ENCODE data around the gene SLC25A29. TPM values are rescaled to one million over a fixed set of nuclear protein-coding genes. Genes with fewer than 3 reads are reported as not detected.

SLC25A29 gene
- total RNA-seq, 1 donor from 2014 or later, result 123 TPM

DNA sequence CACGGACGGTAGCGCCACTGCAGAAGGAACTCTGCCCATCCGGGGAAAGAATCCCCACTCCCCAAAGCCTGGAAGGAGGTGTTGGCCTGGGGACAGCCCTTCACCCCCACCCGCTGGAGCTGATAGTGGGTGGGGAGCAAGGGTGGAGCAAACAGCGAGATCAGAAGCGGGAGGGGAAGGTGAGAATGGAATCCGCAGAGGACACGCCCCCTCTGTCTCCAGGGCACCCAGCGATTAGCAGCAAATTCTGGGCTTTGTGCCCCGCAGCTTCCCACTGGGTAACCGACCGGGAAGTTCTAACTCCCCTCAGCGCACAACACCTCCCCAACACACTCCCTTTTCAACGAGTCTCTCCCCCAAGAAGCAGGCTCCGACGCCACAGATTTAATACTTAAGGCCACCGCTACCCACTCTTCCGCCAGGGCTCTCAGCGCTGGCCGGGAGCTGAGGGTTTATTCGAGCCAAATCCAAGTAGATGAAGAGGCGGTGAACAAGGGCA, 1.4 kb downstream of the SLC25A29 start:
- Mint-ChIP-seq H3K9me3 (no peaks in the 10 kb centered on the region), H3K4me1 (peaks cover 49% of the 10 kb centered on the region), H3K4me3 (peak overlapping the region; percentile 98), H3K36me3 (ENCODE audit: low read depth) (peaks cover 2% of the 10 kb centered on the region), H3K27me3 (ENCODE audit: low read depth) (no peaks in the 10 kb centered on the region), H3K27ac (ENCODE audit: unreplicated experiment) (no peak overlapping the region)
- TF ChIP-seq, protein P1, sequence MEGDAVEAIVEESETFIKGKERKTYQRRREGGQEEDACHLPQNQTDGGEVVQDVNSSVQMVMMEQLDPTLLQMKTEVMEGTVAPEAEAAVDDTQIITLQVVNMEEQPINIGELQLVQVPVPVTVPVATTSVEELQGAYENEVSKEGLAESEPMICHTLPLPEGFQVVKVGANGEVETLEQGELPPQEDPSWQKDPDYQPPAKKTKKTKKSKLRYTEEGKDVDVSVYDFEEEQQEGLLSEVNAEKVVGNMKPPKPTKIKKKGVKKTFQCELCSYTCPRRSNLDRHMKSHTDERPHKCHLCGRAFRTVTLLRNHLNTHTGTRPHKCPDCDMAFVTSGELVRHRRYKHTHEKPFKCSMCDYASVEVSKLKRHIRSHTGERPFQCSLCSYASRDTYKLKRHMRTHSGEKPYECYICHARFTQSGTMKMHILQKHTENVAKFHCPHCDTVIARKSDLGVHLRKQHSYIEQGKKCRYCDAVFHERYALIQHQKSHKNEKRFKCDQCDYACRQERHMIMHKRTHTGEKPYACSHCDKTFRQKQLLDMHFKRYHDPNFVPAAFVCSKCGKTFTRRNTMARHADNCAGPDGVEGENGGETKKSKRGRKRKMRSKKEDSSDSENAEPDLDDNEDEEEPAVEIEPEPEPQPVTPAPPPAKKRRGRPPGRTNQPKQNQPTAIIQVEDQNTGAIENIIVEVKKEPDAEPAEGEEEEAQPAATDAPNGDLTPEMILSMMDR (conservative IDR thresholded peaks at IDR 0.05), result no peak
- DNase-seq (ENCODE audit: low read depth, low spot score), result no peak

DNA sequence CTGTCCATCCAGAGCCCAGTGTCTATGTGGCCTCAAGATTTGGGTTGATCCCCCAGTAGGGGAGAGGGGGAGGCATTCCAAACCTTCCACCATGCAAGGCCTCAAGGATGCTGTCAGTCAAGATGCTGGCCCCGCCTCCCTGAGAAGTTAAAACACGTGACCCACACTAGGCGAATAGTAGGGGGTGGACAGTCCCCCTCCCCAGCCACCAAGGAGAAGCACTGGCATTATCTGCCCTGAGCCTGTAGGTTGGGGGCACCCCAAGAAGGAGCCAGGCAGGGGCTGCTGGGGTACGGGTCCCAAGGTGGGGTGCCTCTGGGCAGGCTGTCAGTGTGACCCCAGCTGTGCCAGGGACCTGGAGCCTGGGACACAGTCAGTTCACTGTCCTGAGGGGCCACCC, 2.3 kb downstream of the SLC25A29 start:
- H3K36me3 Mint-ChIP-seq (ENCODE audit: low read depth), result peaks cover 2% of the 10 kb centered on the region
- DNase-seq (ENCODE audit: low read depth, low spot score), result no peak
- no peaks in the 10 kb centered on the region for H3K9me3 Mint-ChIP-seq
- H3K27me3 Mint-ChIP-seq (ENCODE audit: low read depth), result no peaks in the 10 kb centered on the region
- peaks cover 40% of the 10 kb centered on the region for H3K4me1 Mint-ChIP-seq
- no peak overlapping the region for H3K27ac Mint-ChIP-seq (ENCODE audit: unreplicated experiment)
- peak overlapping the region; percentile 77 for H3K4me3 Mint-ChIP-seq
- TF ChIP-seq, protein P1 (conservative IDR thresholded peaks at IDR 0.05), result no peak

DNA sequence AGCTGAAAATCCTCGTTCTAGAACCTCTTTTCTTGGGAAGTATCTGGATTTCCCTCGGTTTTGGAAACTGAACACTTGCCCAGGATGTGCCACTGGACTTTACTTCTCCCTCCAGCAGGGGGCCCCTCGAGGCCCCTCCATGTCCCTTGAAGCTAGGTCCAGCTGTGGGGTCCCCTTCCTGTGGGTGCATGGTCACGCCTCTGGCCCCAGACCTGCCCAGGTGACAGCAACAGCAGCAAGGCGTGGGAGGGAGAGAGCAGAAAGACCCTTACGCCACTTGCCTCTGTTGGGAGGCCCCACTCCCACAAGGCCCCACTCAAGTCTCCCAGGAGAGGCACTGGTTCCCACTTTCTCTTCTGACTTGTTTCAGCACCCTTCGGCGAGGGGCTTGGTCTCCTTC, 3.1 kb downstream of the SLC25A29 start:
- TF ChIP-seq, protein P1 (conservative IDR thresholded peaks at IDR 0.05), result peak; percentile 58
- H3K27me3 Mint-ChIP-seq (ENCODE audit: low read depth), result no peaks in the 10 kb centered on the region
- DNase-seq (ENCODE audit: low read depth, low spot score), result no peak
- no peaks in the 10 kb centered on the region for H3K9me3 Mint-ChIP-seq
- peak overlapping the region; percentile 83 for H3K4me3 Mint-ChIP-seq
- no peak overlapping the region for H3K27ac Mint-ChIP-seq (ENCODE audit: unreplicated experiment)
- H3K36me3 Mint-ChIP-seq (ENCODE audit: low read depth), result peaks cover 2% of the 10 kb centered on the region
- peaks cover 33% of the 10 kb centered on the region for H3K4me1 Mint-ChIP-seq

DNA sequence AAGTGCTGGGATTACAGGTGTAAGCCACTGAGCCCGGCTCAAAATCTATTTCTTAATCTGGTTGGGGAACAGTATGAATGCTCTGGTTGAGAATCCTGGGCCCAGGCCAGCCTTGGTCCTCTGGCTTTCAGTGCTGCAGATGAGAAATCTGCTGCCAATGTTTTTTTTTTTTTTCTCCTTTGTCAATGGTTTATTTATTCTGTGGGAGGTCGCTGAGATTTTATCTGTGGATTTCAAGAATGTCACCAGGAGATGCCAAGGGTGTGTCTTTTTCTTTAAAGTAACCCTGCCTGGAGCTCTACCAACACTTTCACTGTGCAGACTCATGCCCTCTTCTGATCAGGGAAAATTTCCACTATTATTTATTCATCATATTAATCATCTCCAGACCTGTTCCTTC, 3.6 kb downstream of the SLC25A29 start:
- Mint-ChIP-seq H3K27ac (ENCODE audit: unreplicated experiment) (no peak overlapping the region), H3K27me3 (ENCODE audit: low read depth) (no peaks in the 10 kb centered on the region), H3K4me3 (peak overlapping the region; percentile 83), H3K36me3 (ENCODE audit: low read depth) (peaks cover 2% of the 10 kb centered on the region), H3K4me1 (peaks cover 27% of the 10 kb centered on the region), H3K9me3 (no peaks in the 10 kb centered on the region)
- TF ChIP-seq, protein P1 (conservative IDR thresholded peaks at IDR 0.05), result no peak
- no peak for DNase-seq (ENCODE audit: low read depth, low spot score)

DNA sequence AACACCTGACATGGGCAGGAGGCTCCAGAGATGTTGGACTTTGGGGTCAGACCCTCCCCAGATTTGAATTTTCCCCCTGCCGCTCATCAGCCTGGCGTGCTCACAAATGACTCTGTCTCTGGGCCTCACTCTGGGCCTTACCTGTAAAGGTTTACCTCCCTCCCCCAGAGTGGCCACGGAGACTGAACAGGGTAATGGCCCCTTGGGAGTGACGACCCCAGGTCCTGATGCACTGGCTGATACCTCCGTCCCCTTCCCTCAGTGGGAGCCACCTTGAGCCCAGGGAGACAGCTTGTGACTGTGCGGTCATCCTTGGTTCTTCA, 7.0 kb downstream of the SLC25A29 start:
- H3K4me1 Mint-ChIP-seq, result peaks cover 13% of the 10 kb centered on the region
- peaks cover 1% of the 10 kb centered on the region for H3K27me3 Mint-ChIP-seq (ENCODE audit: low read depth)
- H3K9me3 Mint-ChIP-seq, result no peaks in the 10 kb centered on the region
- DNase-seq (ENCODE audit: low read depth, low spot score), result no peak
- H3K4me3 Mint-ChIP-seq, result no peak overlapping the region
- peaks cover 2% of the 10 kb centered on the region for H3K36me3 Mint-ChIP-seq (ENCODE audit: low read depth)
- H3K27ac Mint-ChIP-seq (ENCODE audit: unreplicated experiment), result no peak overlapping the region
- TF ChIP-seq, protein P1 (conservative IDR thresholded peaks at IDR 0.05), result no peak
